GM23338 (cell line): ENCODE data around the gene KCNK5. TPM values are rescaled to one million over a fixed set of nuclear protein-coding genes. Genes with fewer than 3 reads are reported as not detected.
A peak's percentile ranks its signal among the peaks of the same experiment; 100 is the strongest.

Source experiments
- ATAC-seq: fragments of 200-7000 bp; cut with Tn5 transposase; 3 replicates; pipeline ENCODE4 v1.9.1; 2020
- DNase-seq: peaks from one replicate; pipeline ENCODE4 v3.0.0-alpha.2; 2015; ENCODE audit warnings: low spot score
- H2AFZ ChIP-seq: fragments of 200-600 bp; sonication (generic); 2 replicates; pipeline ENCODE4 v1.8.0; 2016; ENCODE audit warnings: antibody characterized with exemption, mild to moderate bottlenecking, moderate library complexity
- H3F3A ChIP-seq: fragments of 200-600 bp; sonication (generic); replicated peaks from 2 replicates; pipeline ENCODE4 v1.8.0; 2017; ENCODE audit warnings: antibody characterized with exemption, mixed run types, low read depth
- H3K27ac ChIP-seq: fragments of 200-600 bp; sonication (generic); 2 replicates; pipeline ENCODE4 v1.6.1; 2016; ENCODE audit warnings: low read depth
- H3K27me3 ChIP-seq: fragments of 200-600 bp; sonication (generic); 2 replicates; pipeline ENCODE4 v1.8.0; 2016; ENCODE audit warnings: mild to moderate bottlenecking, mixed run types, moderate library complexity; ENCODE audit not compliant: insufficient read depth
- H3K36me3 ChIP-seq: fragments of 200-600 bp; sonication (generic); 2 replicates; pipeline ENCODE4 v1.8.0; 2016; ENCODE audit warnings: mild to moderate bottlenecking; ENCODE audit not compliant: insufficient read depth
- H3K4me1 ChIP-seq: fragments of 200-600 bp; sonication (generic); 2 replicates; pipeline ENCODE4 v1.8.0; 2016; ENCODE audit warnings: mild to moderate bottlenecking, moderate library complexity; ENCODE audit not compliant: insufficient read depth
- H3K4me2 ChIP-seq: fragments of 200-600 bp; sonication (generic); 2 replicates; pipeline ENCODE4 v1.7.1; 2017; ENCODE audit warnings: mixed run types
- H3K4me3 ChIP-seq: fragments of 200-600 bp; sonication (generic); 2 replicates; pipeline ENCODE4 v1.6.1; 2016; ENCODE audit warnings: mixed run types
- H3K79me2 ChIP-seq: fragments of 200-600 bp; sonication (generic); replicated peaks from 2 replicates; pipeline ENCODE4 v1.8.0; 2017; ENCODE audit warnings: mild to moderate bottlenecking; ENCODE audit not compliant: insufficient read depth
- H3K9me2 ChIP-seq: fragments of 200-600 bp; sonication (generic); 2 replicates; pipeline ENCODE4 v1.8.0; 2017; ENCODE audit not compliant: insufficient read depth
- H4K20me1 ChIP-seq: fragments of 200-600 bp; sonication (generic); replicated peaks from 2 replicates; pipeline ENCODE4 v1.8.0; 2017; ENCODE audit warnings: mild to moderate bottlenecking; ENCODE audit not compliant: insufficient read depth
- H3K27ac Mint-ChIP-seq: 2 replicates; pipeline ENCODE4 v1.8.0; 2020; ENCODE audit warnings: inconsistent platforms, mild to moderate bottlenecking, moderate library complexity, mixed read lengths
- H3K27me3 Mint-ChIP-seq: 3 replicates; pipeline ENCODE4 v1.8.0; 2022; ENCODE audit warnings: low read depth, mild to moderate bottlenecking, moderate library complexity, mixed read lengths, inconsistent platforms; ENCODE audit not compliant: insufficient read depth, poor library complexity
- H3K36me3 Mint-ChIP-seq: 3 replicates; pipeline ENCODE4 v1.8.0; 2021; ENCODE audit warnings: low read depth, mild to moderate bottlenecking, inconsistent platforms, moderate library complexity, mixed read lengths
- H3K4me1 Mint-ChIP-seq: 3 replicates; pipeline ENCODE4 v1.8.0; 2020; ENCODE audit warnings: mild to moderate bottlenecking, inconsistent platforms, mixed read lengths
- H3K4me3 Mint-ChIP-seq: 3 replicates; pipeline ENCODE4 v1.8.0; 2021; ENCODE audit warnings: moderate library complexity, mild to moderate bottlenecking, inconsistent platforms, mixed read lengths
- H3K9me3 Mint-ChIP-seq: 3 replicates; pipeline ENCODE4 v1.8.0; 2020; ENCODE audit warnings: moderate library complexity, mild to moderate bottlenecking, inconsistent platforms, mixed read lengths
- CREB1 ChIP-seq: fragments of 250-450 bp; sonication (Bioruptor Pico); IDR thresholded peaks from 2 replicates; pipeline ENCODE4 v1.5.0; 2020; ENCODE audit warnings: low read depth, mild to moderate bottlenecking, moderate library complexity
- ETS1 ChIP-seq: IDR thresholded peaks from 2 replicates; pipeline ENCODE4 v1.6.1; 2016; ENCODE audit warnings: antibody characterized with exemption
- EZH2 ChIP-seq: fragments of 200-600 bp; sonication (generic); IDR thresholded peaks from one replicate; pipeline ENCODE4 v1.8.0; 2017; ENCODE audit warnings: antibody characterized with exemption, mild to moderate bottlenecking, low read depth; ENCODE audit not compliant: unreplicated experiment
- JUNB ChIP-seq: IDR thresholded peaks from one replicate; pipeline ENCODE4 v1.6.1; 2016; ENCODE audit warnings: antibody characterized with exemption; ENCODE audit not compliant: unreplicated experiment
- NANOG ChIP-seq: IDR thresholded peaks from 2 replicates; pipeline ENCODE4 v1.6.1; 2016; ENCODE audit warnings: antibody characterized with exemption, borderline replicate concordance
- POLR2AphosphoS5 ChIP-seq: IDR thresholded peaks from 2 replicates; pipeline ENCODE4 v1.6.1; 2016; ENCODE audit warnings: antibody characterized with exemption, low read depth
- STAT1 ChIP-seq: IDR thresholded peaks from one replicate; pipeline ENCODE4 v1.6.1; 2016; ENCODE audit warnings: antibody characterized with exemption; ENCODE audit not compliant: unreplicated experiment
- ZNF331 ChIP-seq: fragments of 250-450 bp; sonication (Bioruptor Pico); IDR thresholded peaks from 2 replicates; pipeline ENCODE4 v1.5.0; 2020; ENCODE audit warnings: low read depth, mild to moderate bottlenecking, moderate library complexity
- polyA plus RNA-seq: library from polyadenylated mRNA; unstranded; fragments of >200 nt; fragmentation: Nextera tagmentation; extraction: Ambion mirVana; gene quantifications from 2 replicates; pipeline ENCODE4 v1.2.1, GENCODE V29; 2016
- total RNA-seq: library from RNA; depleted of rRNA; stranded (reverse); fragments of >200 nt; shearing (Covaris generic); gene quantifications from 2 replicates; pipeline ENCODE4 v1.2.3, GENCODE V29; 2014
- TF ChIP-seq, protein P1 (sequence below): IDR thresholded peaks from one replicate; pipeline ENCODE4 v1.6.1; 2018; ENCODE audit warnings: antibody characterized with exemption; ENCODE audit not compliant: unreplicated experiment
- TF ChIP-seq, protein P2 (sequence below), 2 experiments: fragments of 200-600 bp in 1 of 2; sonication (generic) in 1 of 2; conservative IDR thresholded peaks; 2 replicates each; pipeline versions ENCODE4 v1.5.1 to v1.6.1; 2016 to 2017; ENCODE audit warnings: antibody characterized with exemption in 2 of 2, low read depth in 2 of 2, mild to moderate bottlenecking in 2 of 2, moderate library complexity in 1 of 2

KCNK5 gene
- total and polyA plus RNA-seq, 2 experiments from 2014 or later: 9.5 to 57.4 TPM

GRCh38 chr6:39226639-39227329 lies 2.5 kb downstream of the KCNK5 start:
- peaks cover 16% of the 10 kb centered on the region for H3F3A ChIP-seq
- no peak overlapping the region for H3K27ac Mint-ChIP-seq

DNA sequence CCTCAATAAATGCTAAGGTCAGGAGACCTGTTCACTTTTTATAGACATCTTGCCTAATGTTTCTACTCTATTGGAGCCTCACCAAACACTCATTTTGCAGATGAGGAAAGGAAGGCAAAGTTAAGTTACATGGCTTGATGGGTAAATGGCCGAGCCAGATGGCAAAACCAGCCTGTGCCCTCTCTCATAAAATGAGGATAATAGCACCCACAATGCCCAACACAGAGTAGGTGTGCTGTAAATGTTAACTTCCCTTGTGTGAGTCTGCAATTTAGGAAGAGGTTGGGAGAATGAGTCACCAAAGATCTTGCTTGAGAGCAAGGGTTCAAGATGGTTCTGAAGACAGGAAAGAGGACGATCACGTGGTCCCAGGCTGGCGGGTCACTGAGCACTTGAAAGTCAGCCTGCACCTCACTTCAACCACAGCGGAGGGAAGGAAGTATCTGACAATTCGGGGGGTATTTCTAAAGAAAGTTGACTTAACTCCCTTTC lies 3.3 kb downstream of the KCNK5 start:
- H3K4me3 Mint-ChIP-seq: peak overlapping the region; percentile 88
- TF ChIP-seq ZNF331 (CRISPR knock-in tag) (no peak), ETS1 (no peak), STAT1 (no peak), NANOG (no peak), EZH2 (no peak), CREB1 (no peak), POLR2AphosphoS5 (no peak)

More at GRCh38 chr6:39226639-39227329, 2.5 kb downstream of the KCNK5 start:
- Histone ChIP-seq H3K36me3 (peaks cover 7% of the 10 kb centered on the region; the same call in 1 of the 2 replicates), H3K4me2 (peak overlapping the region; percentile 98), H2AFZ (no peak overlapping the region), H4K20me1 (peaks cover 52% of the 10 kb centered on the region), H3K9me2 (no peaks in the 10 kb centered on the region), H3K27me3 (no peaks in the 10 kb centered on the region), H3K79me2 (peaks cover 74% of the 10 kb centered on the region), H3K27ac (no peak overlapping the region), H3K4me1 (peaks cover 84% of the 10 kb centered on the region), H3K4me3 (peak overlapping the region; percentile 93)
- H3K4me1 Mint-ChIP-seq: peaks cover 80% of the 10 kb centered on the region
- peak overlapping the region; percentile 88 for H3K4me3 Mint-ChIP-seq
- no peak for ATAC-seq
- TF ChIP-seq JUNB: no peak
- TF ChIP-seq, protein P1, sequence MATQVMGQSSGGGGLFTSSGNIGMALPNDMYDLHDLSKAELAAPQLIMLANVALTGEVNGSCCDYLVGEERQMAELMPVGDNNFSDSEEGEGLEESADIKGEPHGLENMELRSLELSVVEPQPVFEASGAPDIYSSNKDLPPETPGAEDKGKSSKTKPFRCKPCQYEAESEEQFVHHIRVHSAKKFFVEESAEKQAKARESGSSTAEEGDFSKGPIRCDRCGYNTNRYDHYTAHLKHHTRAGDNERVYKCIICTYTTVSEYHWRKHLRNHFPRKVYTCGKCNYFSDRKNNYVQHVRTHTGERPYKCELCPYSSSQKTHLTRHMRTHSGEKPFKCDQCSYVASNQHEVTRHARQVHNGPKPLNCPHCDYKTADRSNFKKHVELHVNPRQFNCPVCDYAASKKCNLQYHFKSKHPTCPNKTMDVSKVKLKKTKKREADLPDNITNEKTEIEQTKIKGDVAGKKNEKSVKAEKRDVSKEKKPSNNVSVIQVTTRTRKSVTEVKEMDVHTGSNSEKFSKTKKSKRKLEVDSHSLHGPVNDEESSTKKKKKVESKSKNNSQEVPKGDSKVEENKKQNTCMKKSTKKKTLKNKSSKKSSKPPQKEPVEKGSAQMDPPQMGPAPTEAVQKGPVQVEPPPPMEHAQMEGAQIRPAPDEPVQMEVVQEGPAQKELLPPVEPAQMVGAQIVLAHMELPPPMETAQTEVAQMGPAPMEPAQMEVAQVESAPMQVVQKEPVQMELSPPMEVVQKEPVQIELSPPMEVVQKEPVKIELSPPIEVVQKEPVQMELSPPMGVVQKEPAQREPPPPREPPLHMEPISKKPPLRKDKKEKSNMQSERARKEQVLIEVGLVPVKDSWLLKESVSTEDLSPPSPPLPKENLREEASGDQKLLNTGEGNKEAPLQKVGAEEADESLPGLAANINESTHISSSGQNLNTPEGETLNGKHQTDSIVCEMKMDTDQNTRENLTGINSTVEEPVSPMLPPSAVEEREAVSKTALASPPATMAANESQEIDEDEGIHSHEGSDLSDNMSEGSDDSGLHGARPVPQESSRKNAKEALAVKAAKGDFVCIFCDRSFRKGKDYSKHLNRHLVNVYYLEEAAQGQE: no peak
- TF ChIP-seq, protein P2, sequence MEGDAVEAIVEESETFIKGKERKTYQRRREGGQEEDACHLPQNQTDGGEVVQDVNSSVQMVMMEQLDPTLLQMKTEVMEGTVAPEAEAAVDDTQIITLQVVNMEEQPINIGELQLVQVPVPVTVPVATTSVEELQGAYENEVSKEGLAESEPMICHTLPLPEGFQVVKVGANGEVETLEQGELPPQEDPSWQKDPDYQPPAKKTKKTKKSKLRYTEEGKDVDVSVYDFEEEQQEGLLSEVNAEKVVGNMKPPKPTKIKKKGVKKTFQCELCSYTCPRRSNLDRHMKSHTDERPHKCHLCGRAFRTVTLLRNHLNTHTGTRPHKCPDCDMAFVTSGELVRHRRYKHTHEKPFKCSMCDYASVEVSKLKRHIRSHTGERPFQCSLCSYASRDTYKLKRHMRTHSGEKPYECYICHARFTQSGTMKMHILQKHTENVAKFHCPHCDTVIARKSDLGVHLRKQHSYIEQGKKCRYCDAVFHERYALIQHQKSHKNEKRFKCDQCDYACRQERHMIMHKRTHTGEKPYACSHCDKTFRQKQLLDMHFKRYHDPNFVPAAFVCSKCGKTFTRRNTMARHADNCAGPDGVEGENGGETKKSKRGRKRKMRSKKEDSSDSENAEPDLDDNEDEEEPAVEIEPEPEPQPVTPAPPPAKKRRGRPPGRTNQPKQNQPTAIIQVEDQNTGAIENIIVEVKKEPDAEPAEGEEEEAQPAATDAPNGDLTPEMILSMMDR (conservative IDR thresholded peaks at IDR 0.05; ENCODE audit: low read depth in 2 of 2): no peak
- TF ChIP-seq CREB1: no peak
- peaks cover 9% of the 10 kb centered on the region for H3K27me3 Mint-ChIP-seq
- H3K36me3 Mint-ChIP-seq: peaks cover 36% of the 10 kb centered on the region
- H3K9me3 Mint-ChIP-seq: no peaks in the 10 kb centered on the region
- DNase-seq: no peak

More for the DNA sequence above, 3.3 kb downstream of the KCNK5 start:
- peaks cover 7% of the 10 kb centered on the region; the same call in 1 of the 2 replicates for H3K36me3 ChIP-seq
- no peak overlapping the region for H2AFZ ChIP-seq
- peaks cover 58% of the 10 kb centered on the region for H4K20me1 ChIP-seq
- no peaks in the 10 kb centered on the region for H3K9me3 Mint-ChIP-seq
- peaks cover 44% of the 10 kb centered on the region for H3K36me3 Mint-ChIP-seq
- H3K4me1 Mint-ChIP-seq: peaks cover 78% of the 10 kb centered on the region
- peaks cover 11% of the 10 kb centered on the region for H3F3A ChIP-seq
- H3K4me2 ChIP-seq: peak overlapping the region; percentile 98
- peaks cover 80% of the 10 kb centered on the region for H3K4me1 ChIP-seq
- H3K27me3 Mint-ChIP-seq: peaks cover 8% of the 10 kb centered on the region
- H3K9me2 ChIP-seq: no peaks in the 10 kb centered on the region
- ATAC-seq (no peak), DNase-seq (no peak)
- no peak overlapping the region for H3K27ac ChIP-seq
- peak overlapping the region; percentile 23; the same call in 1 of the 2 replicates for H3K27ac Mint-ChIP-seq
- no peaks in the 10 kb centered on the region for H3K27me3 ChIP-seq
- peak overlapping the region; percentile 93; the same call in 1 of the 2 replicates for H3K4me3 ChIP-seq
- H3K79me2 ChIP-seq: peaks cover 82% of the 10 kb centered on the region
